A673 (cell line): ENCODE measurements around the gene C9orf43.

Source experiments
- EZH2 ChIP-seq: fragments of 200-600 bp; sonication (generic); IDR thresholded peaks from 2 replicates; pipeline ENCODE4 v1.6.1; 2017; ENCODE audit warnings: borderline replicate concordance, low read depth, mild to moderate bottlenecking, mixed read lengths, antibody characterized with exemption, low read length; ENCODE audit not compliant: poor library complexity, severe bottlenecking
- TF ChIP-seq, protein P1 (sequence below): fragments of 300-800, 200-600 bp; sonication (generic); conservative IDR thresholded peaks from 2 replicates; pipeline ENCODE4 v1.5.1; 2017; ENCODE audit warnings: low read depth, mild to moderate bottlenecking, antibody characterized with exemption, low read length, moderate library complexity, mixed read lengths

DNA sequence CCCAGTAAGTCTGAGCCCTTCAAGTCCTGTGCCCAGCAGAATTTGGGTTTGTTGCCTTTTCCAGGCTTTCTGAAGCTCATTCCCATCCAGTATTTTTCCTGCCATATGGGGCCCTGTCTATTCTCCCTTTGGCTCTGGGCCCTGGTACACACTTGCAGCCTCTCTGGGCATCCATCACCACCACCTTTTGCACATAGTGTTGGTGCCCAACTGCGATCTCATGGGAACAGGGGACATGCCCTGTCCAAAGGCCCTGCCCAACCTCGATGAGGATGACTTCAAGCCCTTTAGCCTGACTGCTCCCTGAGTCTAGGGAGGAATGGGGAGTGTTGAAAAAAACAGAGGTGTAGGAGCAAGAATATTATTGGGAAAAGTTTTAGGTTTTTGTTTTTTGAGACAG, 64.5 kb downstream of the C9orf43 start:
- TF ChIP-seq, protein P1, sequence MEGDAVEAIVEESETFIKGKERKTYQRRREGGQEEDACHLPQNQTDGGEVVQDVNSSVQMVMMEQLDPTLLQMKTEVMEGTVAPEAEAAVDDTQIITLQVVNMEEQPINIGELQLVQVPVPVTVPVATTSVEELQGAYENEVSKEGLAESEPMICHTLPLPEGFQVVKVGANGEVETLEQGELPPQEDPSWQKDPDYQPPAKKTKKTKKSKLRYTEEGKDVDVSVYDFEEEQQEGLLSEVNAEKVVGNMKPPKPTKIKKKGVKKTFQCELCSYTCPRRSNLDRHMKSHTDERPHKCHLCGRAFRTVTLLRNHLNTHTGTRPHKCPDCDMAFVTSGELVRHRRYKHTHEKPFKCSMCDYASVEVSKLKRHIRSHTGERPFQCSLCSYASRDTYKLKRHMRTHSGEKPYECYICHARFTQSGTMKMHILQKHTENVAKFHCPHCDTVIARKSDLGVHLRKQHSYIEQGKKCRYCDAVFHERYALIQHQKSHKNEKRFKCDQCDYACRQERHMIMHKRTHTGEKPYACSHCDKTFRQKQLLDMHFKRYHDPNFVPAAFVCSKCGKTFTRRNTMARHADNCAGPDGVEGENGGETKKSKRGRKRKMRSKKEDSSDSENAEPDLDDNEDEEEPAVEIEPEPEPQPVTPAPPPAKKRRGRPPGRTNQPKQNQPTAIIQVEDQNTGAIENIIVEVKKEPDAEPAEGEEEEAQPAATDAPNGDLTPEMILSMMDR: no peak
- no peak for TF ChIP-seq EZH2
